Osteoblast (primary cell): Measurements from ENCODE around the gene CIC. TPM values are rescaled to one million over a fixed set of nuclear protein-coding genes. Genes with fewer than 3 reads are reported as not detected.

ENCODE experiments used
- DNase-seq: peaks from one replicate; pipeline ENCODE4 v3.0.0; 2011; ENCODE audit warnings: low spot score, mixed read lengths; ENCODE audit not compliant: insufficient read length; ENCODE audit errors: missing footprints
- H2AFZ ChIP-seq: 2 replicates; pipeline ENCODE4 v1.6.0; 2011; ENCODE audit warnings: mild to moderate bottlenecking, low read length
- H3K27ac ChIP-seq: 2 replicates; pipeline ENCODE4 v1.5.1; 2011; ENCODE audit warnings: mild to moderate bottlenecking, low read depth, low read length, moderate library complexity
- H3K27me3 ChIP-seq: 2 replicates; pipeline ENCODE4 v1.6.0; 2012; ENCODE audit warnings: mild to moderate bottlenecking, control low read depth, inconsistent platforms, low read length, moderate library complexity; ENCODE audit not compliant: insufficient read depth
- H3K36me3 ChIP-seq: 2 replicates; pipeline ENCODE4 v1.5.1; 2011; ENCODE audit warnings: mild to moderate bottlenecking, low read length, control low read depth, moderate library complexity; ENCODE audit not compliant: insufficient read depth
- H3K4me1 ChIP-seq: 2 replicates; pipeline ENCODE4 v1.5.1; 2011; ENCODE audit warnings: mild to moderate bottlenecking, low read length, control low read depth, moderate library complexity; ENCODE audit not compliant: insufficient read depth
- H3K4me2 ChIP-seq: 2 replicates; pipeline ENCODE4 v1.6.0; 2011; ENCODE audit warnings: mild to moderate bottlenecking, low read length; ENCODE audit not compliant: insufficient read depth
- H3K4me3 ChIP-seq: fragments of 200-600 bp; sonication (generic); 3 replicates; pipeline ENCODE4 v1.5.1; 2012; ENCODE audit warnings: mild to moderate bottlenecking, low read length, inconsistent platforms; ENCODE audit not compliant: insufficient read depth
- H3K79me2 ChIP-seq: 2 replicates; pipeline ENCODE4 v1.6.0; 2012; ENCODE audit warnings: mild to moderate bottlenecking, low read length, control low read depth, inconsistent platforms; ENCODE audit not compliant: insufficient read depth
- H3K9me3 ChIP-seq: 2 replicates; pipeline ENCODE4 v1.5.1; 2011; ENCODE audit warnings: low read depth, low read length, control low read depth
- H4K20me1 ChIP-seq: 2 replicates; pipeline ENCODE4 v1.6.0; 2012; ENCODE audit warnings: mild to moderate bottlenecking, low read length, control low read depth; ENCODE audit not compliant: insufficient read depth
- total RNA-seq: library from RNA; depleted of rRNA; stranded (reverse); fragments of >200 nt; gene quantifications from 2 replicates; pipeline ENCODE4 v1.2.3, GENCODE V29; 2012
- TF ChIP-seq, protein P1 (sequence below): IDR thresholded peaks from 2 replicates; pipeline ENCODE4 v1.5.1; 2011; ENCODE audit warnings: mild to moderate bottlenecking, low read depth, low read length, moderate library complexity; ENCODE audit errors: extremely low read depth

Gene CIC
- total RNA-seq, 1 donor = 39.1 TPM

- peaks cover 4% of the 10 kb centered on the region for H4K20me1 ChIP-seq
- peaks cover 33% of the 10 kb centered on the region for H3K27me3 ChIP-seq
- TF ChIP-seq, protein P1, sequence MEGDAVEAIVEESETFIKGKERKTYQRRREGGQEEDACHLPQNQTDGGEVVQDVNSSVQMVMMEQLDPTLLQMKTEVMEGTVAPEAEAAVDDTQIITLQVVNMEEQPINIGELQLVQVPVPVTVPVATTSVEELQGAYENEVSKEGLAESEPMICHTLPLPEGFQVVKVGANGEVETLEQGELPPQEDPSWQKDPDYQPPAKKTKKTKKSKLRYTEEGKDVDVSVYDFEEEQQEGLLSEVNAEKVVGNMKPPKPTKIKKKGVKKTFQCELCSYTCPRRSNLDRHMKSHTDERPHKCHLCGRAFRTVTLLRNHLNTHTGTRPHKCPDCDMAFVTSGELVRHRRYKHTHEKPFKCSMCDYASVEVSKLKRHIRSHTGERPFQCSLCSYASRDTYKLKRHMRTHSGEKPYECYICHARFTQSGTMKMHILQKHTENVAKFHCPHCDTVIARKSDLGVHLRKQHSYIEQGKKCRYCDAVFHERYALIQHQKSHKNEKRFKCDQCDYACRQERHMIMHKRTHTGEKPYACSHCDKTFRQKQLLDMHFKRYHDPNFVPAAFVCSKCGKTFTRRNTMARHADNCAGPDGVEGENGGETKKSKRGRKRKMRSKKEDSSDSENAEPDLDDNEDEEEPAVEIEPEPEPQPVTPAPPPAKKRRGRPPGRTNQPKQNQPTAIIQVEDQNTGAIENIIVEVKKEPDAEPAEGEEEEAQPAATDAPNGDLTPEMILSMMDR = no peak
- no peak overlapping the region for H2AFZ ChIP-seq
- no peaks in the 10 kb centered on the region for H3K36me3 ChIP-seq
- no peak overlapping the region for H3K4me3 ChIP-seq
- no peaks in the 10 kb centered on the region for H3K4me1 ChIP-seq
- no peak overlapping the region for H3K27ac ChIP-seq
- H3K9me3 ChIP-seq = no peaks in the 10 kb centered on the region
- no peaks in the 10 kb centered on the region for H3K79me2 ChIP-seq
- H3K4me2 ChIP-seq = no peak overlapping the region
- DNase-seq = peak; percentile 77
These were observed 48.5 kb downstream of the CIC start for GRCh38 chr19:42317535-42317934.

GRCh38 chr19:42322305-42322704 lies 53.3 kb downstream of the CIC start:
- Histone ChIP-seq H2AFZ (no peak overlapping the region), H4K20me1 (no peaks in the 10 kb centered on the region), H3K9me3 (no peaks in the 10 kb centered on the region), H3K36me3 (no peaks in the 10 kb centered on the region), H3K4me3 (no peak overlapping the region), H3K4me1 (peaks cover 13% of the 10 kb centered on the region), H3K27me3 (peaks cover 33% of the 10 kb centered on the region), H3K79me2 (peaks cover 16% of the 10 kb centered on the region), H3K4me2 (no peak overlapping the region), H3K27ac (no peak overlapping the region)
- DNase-seq = peak; percentile 74
- TF ChIP-seq, protein P1 = no peak

- DNase-seq = peak; percentile 37
- H3K36me3 ChIP-seq = no peaks in the 10 kb centered on the region
- H3K79me2 ChIP-seq = peaks cover 26% of the 10 kb centered on the region
- no peak overlapping the region for H3K27ac ChIP-seq
- no peak overlapping the region for H3K4me3 ChIP-seq
- H3K4me2 ChIP-seq = no peak overlapping the region
- H3K9me3 ChIP-seq = no peaks in the 10 kb centered on the region
- TF ChIP-seq, protein P1 = no peak
- H2AFZ ChIP-seq = no peak overlapping the region
- H4K20me1 ChIP-seq = no peaks in the 10 kb centered on the region
- peaks cover 13% of the 10 kb centered on the region for H3K4me1 ChIP-seq
- H3K27me3 ChIP-seq = peaks cover 33% of the 10 kb centered on the region
These were observed 54.4 kb downstream of the CIC start for GRCh38 chr19:42323473-42323851.

GRCh38 chr19:42323852-42324654 lies 55.0 kb downstream of the CIC start:
- TF ChIP-seq, protein P1 = no peak
- H3K4me1 ChIP-seq = peaks cover 13% of the 10 kb centered on the region
- no peaks in the 10 kb centered on the region for H3K9me3 ChIP-seq
- H4K20me1 ChIP-seq = peaks cover 2% of the 10 kb centered on the region
- H2AFZ ChIP-seq = no peak overlapping the region
- H3K27me3 ChIP-seq = peaks cover 33% of the 10 kb centered on the region
- H3K36me3 ChIP-seq = no peaks in the 10 kb centered on the region
- no peak overlapping the region for H3K4me3 ChIP-seq
- no peak overlapping the region for H3K4me2 ChIP-seq
- DNase-seq = peak; percentile 80
- no peak overlapping the region for H3K27ac ChIP-seq
- peaks cover 31% of the 10 kb centered on the region for H3K79me2 ChIP-seq
